ENCODE measurements around the gene TRIM46. TPM values are rescaled to one million over a fixed set of nuclear protein-coding genes. Genes with fewer than 3 reads are reported as not detected.

The TRIM46 gene
- total and polyA plus RNA-seq, 2 of the 13 experiments (the other 11 are each of a cell fraction or from before 2014, with no cell fraction given): 0.04 to 0.09 TPM

DNA sequence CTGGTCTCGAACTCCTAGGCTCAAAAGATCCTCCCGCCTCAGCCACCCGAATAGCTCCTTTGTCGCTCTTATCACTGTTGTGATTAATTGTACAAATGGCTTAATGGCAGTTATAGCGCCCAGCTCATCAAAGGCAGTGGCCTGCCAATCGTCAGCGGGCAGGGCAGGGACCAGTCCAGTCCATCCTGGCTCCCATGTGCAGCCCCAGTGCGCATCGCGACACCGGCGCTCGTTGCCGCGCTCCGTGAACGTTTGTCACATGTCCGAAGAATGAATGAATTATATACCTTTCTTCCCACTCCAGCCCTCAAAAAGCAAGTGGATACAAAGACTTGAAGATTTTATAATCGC, 53.2 kb downstream of the TRIM46 start (continued):
- peak; percentile 53; the same call in 1 of the 2 replicates for TF ChIP-seq ZNF598 (CRISPR knock-in tag; IDR thresholded peaks at IDR 0.05; ENCODE audit: borderline replicate concordance)
- no peak for TF ChIP-seq NFATC3 (CRISPR knock-in tag; IDR thresholded peaks at IDR 0.05)
- TF ChIP-seq PAWR (CRISPR knock-in tag; IDR thresholded peaks at IDR 0.05; ENCODE audit: borderline replicate concordance): no peak
- TF ChIP-seq, protein P1, sequence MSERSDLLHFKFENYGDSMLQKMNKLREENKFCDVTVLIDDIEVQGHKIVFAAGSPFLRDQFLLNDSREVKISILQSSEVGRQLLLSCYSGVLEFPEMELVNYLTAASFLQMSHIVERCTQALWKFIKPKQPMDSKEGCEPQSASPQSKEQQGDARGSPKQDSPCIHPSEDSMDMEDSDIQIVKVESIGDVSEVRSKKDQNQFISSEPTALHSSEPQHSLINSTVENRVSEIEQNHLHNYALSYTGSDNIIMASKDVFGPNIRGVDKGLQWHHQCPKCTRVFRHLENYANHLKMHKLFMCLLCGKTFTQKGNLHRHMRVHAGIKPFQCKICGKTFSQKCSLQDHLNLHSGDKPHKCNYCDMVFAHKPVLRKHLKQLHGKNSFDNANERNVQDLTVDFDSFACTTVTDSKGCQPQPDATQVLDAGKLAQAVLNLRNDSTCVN (CRISPR knock-in tag; IDR thresholded peaks at IDR 0.05; ENCODE audit: borderline replicate concordance): no peak
- no peak for TF ChIP-seq MBD4 (IDR thresholded peaks at IDR 0.05; ENCODE audit: borderline replicate concordance, low read length)
- no peak for TF ChIP-seq ZNF614 (CRISPR knock-in tag; IDR thresholded peaks at IDR 0.05; ENCODE audit: borderline replicate concordance)
- TF ChIP-seq MIER2 (CRISPR knock-in tag; IDR thresholded peaks at IDR 0.05): no peak
- no peak for TF ChIP-seq SP5 (CRISPR knock-in tag; IDR thresholded peaks at IDR 0.05; ENCODE audit: borderline replicate concordance, low read depth)
- TF ChIP-seq, protein P2, sequence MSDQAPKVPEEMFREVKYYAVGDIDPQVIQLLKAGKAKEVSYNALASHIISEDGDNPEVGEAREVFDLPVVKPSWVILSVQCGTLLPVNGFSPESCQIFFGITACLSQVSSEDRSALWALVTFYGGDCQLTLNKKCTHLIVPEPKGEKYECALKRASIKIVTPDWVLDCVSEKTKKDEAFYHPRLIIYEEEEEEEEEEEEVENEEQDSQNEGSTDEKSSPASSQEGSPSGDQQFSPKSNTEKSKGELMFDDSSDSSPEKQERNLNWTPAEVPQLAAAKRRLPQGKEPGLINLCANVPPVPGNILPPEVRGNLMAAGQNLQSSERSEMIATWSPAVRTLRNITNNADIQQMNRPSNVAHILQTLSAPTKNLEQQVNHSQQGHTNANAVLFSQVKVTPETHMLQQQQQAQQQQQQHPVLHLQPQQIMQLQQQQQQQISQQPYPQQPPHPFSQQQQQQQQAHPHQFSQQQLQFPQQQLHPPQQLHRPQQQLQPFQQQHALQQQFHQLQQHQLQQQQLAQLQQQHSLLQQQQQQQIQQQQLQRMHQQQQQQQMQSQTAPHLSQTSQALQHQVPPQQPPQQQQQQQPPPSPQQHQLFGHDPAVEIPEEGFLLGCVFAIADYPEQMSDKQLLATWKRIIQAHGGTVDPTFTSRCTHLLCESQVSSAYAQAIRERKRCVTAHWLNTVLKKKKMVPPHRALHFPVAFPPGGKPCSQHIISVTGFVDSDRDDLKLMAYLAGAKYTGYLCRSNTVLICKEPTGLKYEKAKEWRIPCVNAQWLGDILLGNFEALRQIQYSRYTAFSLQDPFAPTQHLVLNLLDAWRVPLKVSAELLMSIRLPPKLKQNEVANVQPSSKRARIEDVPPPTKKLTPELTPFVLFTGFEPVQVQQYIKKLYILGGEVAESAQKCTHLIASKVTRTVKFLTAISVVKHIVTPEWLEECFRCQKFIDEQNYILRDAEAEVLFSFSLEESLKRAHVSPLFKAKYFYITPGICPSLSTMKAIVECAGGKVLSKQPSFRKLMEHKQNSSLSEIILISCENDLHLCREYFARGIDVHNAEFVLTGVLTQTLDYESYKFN (CRISPR knock-in tag; conservative IDR thresholded peaks at IDR 0.05): peak; percentile 8; the same call in 1 of the 2 replicates
- TF ChIP-seq, protein P3, sequence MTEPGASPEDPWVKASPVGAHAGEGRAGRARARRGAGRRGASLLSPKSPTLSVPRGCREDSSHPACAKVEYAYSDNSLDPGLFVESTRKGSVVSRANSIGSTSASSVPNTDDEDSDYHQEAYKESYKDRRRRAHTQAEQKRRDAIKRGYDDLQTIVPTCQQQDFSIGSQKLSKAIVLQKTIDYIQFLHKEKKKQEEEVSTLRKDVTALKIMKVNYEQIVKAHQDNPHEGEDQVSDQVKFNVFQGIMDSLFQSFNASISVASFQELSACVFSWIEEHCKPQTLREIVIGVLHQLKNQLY (CRISPR knock-in tag; IDR thresholded peaks at IDR 0.05): 0 out of 2 replicates have a peak, but pooled peaks have one; percentile 5
- TF ChIP-seq ZBTB7A (CRISPR knock-in tag; IDR thresholded peaks at IDR 0.05): no peak
- TF ChIP-seq, protein P4, sequence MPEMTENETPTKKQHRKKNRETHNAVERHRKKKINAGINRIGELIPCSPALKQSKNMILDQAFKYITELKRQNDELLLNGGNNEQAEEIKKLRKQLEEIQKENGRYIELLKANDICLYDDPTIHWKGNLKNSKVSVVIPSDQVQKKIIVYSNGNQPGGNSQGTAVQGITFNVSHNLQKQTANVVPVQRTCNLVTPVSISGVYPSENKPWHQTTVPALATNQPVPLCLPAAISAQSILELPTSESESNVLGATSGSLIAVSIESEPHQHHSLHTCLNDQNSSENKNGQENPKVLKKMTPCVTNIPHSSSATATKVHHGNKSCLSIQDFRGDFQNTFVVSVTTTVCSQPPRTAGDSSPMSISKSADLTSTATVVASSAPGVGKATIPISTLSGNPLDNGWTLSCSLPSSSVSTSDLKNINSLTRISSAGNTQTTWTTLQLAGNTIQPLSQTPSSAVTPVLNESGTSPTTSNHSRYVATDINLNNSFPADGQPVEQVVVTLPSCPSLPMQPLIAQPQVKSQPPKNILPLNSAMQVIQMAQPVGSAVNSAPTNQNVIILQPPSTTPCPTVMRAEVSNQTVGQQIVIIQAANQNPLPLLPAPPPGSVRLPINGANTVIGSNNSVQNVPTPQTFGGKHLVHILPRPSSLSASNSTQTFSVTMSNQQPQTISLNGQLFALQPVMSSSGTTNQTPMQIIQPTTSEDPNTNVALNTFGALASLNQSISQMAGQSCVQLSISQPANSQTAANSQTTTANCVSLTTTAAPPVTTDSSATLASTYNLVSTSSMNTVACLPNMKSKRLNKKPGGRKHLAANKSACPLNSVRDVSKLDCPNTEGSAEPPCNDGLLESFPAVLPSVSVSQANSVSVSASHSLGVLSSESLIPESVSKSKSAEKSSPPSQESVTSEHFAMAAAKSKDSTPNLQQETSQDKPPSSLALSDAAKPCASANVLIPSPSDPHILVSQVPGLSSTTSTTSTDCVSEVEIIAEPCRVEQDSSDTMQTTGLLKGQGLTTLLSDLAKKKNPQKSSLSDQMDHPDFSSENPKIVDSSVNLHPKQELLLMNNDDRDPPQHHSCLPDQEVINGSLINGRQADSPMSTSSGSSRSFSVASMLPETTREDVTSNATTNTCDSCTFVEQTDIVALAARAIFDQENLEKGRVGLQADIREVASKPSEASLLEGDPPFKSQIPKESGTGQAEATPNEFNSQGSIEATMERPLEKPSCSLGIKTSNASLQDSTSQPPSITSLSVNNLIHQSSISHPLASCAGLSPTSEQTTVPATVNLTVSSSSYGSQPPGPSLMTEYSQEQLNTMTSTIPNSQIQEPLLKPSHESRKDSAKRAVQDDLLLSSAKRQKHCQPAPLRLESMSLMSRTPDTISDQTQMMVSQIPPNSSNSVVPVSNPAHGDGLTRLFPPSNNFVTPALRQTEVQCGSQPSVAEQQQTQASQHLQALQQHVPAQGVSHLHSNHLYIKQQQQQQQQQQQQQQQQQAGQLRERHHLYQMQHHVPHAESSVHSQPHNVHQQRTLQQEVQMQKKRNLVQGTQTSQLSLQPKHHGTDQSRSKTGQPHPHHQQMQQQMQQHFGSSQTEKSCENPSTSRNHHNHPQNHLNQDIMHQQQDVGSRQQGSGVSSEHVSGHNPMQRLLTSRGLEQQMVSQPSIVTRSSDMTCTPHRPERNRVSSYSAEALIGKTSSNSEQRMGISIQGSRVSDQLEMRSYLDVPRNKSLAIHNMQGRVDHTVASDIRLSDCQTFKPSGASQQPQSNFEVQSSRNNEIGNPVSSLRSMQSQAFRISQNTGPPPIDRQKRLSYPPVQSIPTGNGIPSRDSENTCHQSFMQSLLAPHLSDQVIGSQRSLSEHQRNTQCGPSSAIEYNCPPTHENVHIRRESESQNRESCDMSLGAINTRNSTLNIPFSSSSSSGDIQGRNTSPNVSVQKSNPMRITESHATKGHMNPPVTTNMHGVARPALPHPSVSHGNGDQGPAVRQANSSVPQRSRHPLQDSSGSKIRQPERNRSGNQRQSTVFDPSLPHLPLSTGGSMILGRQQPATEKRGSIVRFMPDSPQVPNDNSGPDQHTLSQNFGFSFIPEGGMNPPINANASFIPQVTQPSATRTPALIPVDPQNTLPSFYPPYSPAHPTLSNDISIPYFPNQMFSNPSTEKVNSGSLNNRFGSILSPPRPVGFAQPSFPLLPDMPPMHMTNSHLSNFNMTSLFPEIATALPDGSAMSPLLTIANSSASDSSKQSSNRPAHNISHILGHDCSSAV (CRISPR knock-in tag; IDR thresholded peaks at IDR 0.05; ENCODE audit: borderline replicate concordance): no peak
- TF ChIP-seq, protein P5, sequence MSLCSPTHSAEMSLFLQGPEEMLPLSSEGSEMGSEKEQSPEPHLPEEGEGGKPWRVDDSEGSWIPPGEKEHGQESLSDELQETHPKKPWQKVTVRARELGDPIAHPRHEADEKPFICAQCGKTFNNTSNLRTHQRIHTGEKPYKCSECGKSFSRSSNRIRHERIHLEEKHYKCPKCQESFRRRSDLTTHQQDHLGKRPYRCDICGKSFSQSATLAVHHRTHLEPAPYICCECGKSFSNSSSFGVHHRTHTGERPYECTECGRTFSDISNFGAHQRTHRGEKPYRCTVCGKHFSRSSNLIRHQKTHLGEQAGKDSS (CRISPR knock-in tag; IDR thresholded peaks at IDR 0.05; ENCODE audit: borderline replicate concordance, low read depth): peak; percentile 65; the same call in 1 of the 2 replicates
- no peak for TF ChIP-seq NFE2L2 (IDR thresholded peaks at IDR 0.05; ENCODE audit: low read length)
